WTC11 (cell line): Measurements from ENCODE around the gene OR51D1. TPM values are rescaled to one million over a fixed set of nuclear protein-coding genes. Genes with fewer than 3 reads are reported as not detected.

Experiments
- ATAC-seq: fragments of 200-7000 bp; cut with Tn5 transposase; 2 replicates; pipeline ENCODE4 v1.10.0; 2021; ENCODE audit warnings: mild to moderate bottlenecking, moderate library complexity
- CTCF ChIA-PET: fragments of 300-600 bp; sonication (Branson Sonifier 250); formaldehyde crosslinking; loops from one replicate; lab custom pipeline; 2021; ENCODE audit warnings: antibody characterized with exemption; lab: Charles Lee
- POLR2A ChIA-PET: fragments of 350-600 bp; sonication (Branson Sonifier 250); formaldehyde crosslinking; loops from one replicate; lab custom pipeline; 2021; ENCODE audit warnings: antibody characterized with exemption; lab: Charles Lee
- DNase-seq: peaks from one replicate; pipeline ENCODE4 v3.0.0; 2021; ENCODE audit warnings: low spot score
- H3K27ac Mint-ChIP-seq: 2 replicates; pipeline ENCODE4 v1.8.0; 2021; ENCODE audit warnings: mixed read lengths
- H3K27me3 Mint-ChIP-seq: 2 replicates; pipeline ENCODE4 v1.8.0; 2021; ENCODE audit warnings: low read depth, mild to moderate bottlenecking, moderate library complexity, mixed read lengths
- H3K36me3 Mint-ChIP-seq: 2 replicates; pipeline ENCODE4 v1.8.0; 2021; ENCODE audit warnings: mixed read lengths
- H3K4me1 Mint-ChIP-seq: 2 replicates; pipeline ENCODE4 v1.8.0; 2022; ENCODE audit warnings: mixed read lengths
- H3K4me3 Mint-ChIP-seq: 2 replicates; pipeline ENCODE4 v1.8.0; 2021; ENCODE audit warnings: mild to moderate bottlenecking, moderate library complexity, mixed read lengths
- H3K9me3 Mint-ChIP-seq: 2 replicates; pipeline ENCODE4 v1.8.0; 2021; ENCODE audit warnings: mixed read lengths
- CBFB ChIP-seq: sonication (generic); formaldehyde crosslinking; IDR thresholded peaks from 2 replicates; pipeline ENCODE4 v1.8.1; 2022; ENCODE audit warnings: mild to moderate bottlenecking, low read depth, missing genetic modification reagents
- EMX1 ChIP-seq: fragments of 250-450 bp; sonication (Bioruptor Pico); IDR thresholded peaks from 2 replicates; pipeline ENCODE4 v1.8.0; 2021; ENCODE audit warnings: mild to moderate bottlenecking
- GRHL2 ChIP-seq: fragments of 250-450 bp; sonication (Bioruptor Pico); IDR thresholded peaks from 2 replicates; pipeline ENCODE4 v1.8.0; 2022; ENCODE audit warnings: mild to moderate bottlenecking, moderate library complexity; ENCODE audit not compliant: insufficient replicate concordance, severe bottlenecking
- IRF2 ChIP-seq: sonication (generic); formaldehyde crosslinking; IDR thresholded peaks from 2 replicates; pipeline ENCODE4 v1.8.0; 2022; ENCODE audit warnings: low read depth, missing genetic modification reagents, borderline replicate concordance
- NR1H2 ChIP-seq: sonication (generic); formaldehyde crosslinking; IDR thresholded peaks from 2 replicates; pipeline ENCODE4 v1.9.0; 2021; ENCODE audit warnings: mild to moderate bottlenecking, moderate library complexity, missing genetic modification reagents
- OVOL2 ChIP-seq: fragments of 250-450 bp; sonication (Bioruptor Pico); IDR thresholded peaks from 2 replicates; pipeline ENCODE4 v1.9.0; 2021; ENCODE audit warnings: mild to moderate bottlenecking, borderline replicate concordance
- SMAD3 ChIP-seq: sonication (generic); formaldehyde crosslinking; IDR thresholded peaks from 2 replicates; pipeline ENCODE4 v1.8.0; 2022; ENCODE audit warnings: missing genetic modification reagents, mild to moderate bottlenecking, borderline replicate concordance
- SOX15 ChIP-seq: fragments of 250-450 bp; sonication (Bioruptor Pico); IDR thresholded peaks from 2 replicates; pipeline ENCODE4 v1.9.0; 2021; ENCODE audit warnings: mild to moderate bottlenecking
- TCF7 ChIP-seq: sonication (generic); formaldehyde crosslinking; IDR thresholded peaks from 2 replicates; pipeline ENCODE4 v1.8.0; 2022; ENCODE audit warnings: mild to moderate bottlenecking, low read depth, missing genetic modification reagents, moderate library complexity
- TEAD4 ChIP-seq: sonication (generic); formaldehyde crosslinking; IDR thresholded peaks from 2 replicates; pipeline ENCODE4 v1.8.0; 2022; ENCODE audit warnings: mild to moderate bottlenecking, missing genetic modification reagents
- TP53 ChIP-seq: sonication (generic); formaldehyde crosslinking; IDR thresholded peaks from 2 replicates; pipeline ENCODE4 v1.8.1; 2023; ENCODE audit warnings: mild to moderate bottlenecking, missing genetic modification reagents
- ZNF138 ChIP-seq: sonication (generic); formaldehyde crosslinking; conservative IDR thresholded peaks from 2 replicates; pipeline ENCODE4 v1.8.1; 2022; ENCODE audit warnings: mild to moderate bottlenecking, moderate library complexity, missing genetic modification reagents
- ZNF219 ChIP-seq: sonication (generic); formaldehyde crosslinking; IDR thresholded peaks from 2 replicates; pipeline ENCODE4 v1.8.0; 2023; ENCODE audit warnings: missing genetic modification reagents, mild to moderate bottlenecking, borderline replicate concordance
- ZNF232 ChIP-seq: sonication (generic); formaldehyde crosslinking; IDR thresholded peaks from 2 replicates; pipeline ENCODE4 v1.8.0; 2022; ENCODE audit warnings: mild to moderate bottlenecking, missing genetic modification reagents
- ZNF416 ChIP-seq: fragments of 250-450 bp; sonication (Bioruptor Pico); IDR thresholded peaks from 2 replicates; pipeline ENCODE4 v1.9.0; 2021; ENCODE audit warnings: mild to moderate bottlenecking, inconsistent platforms
- total RNA-seq: library from RNA; stranded (reverse); gene quantifications from 3 replicates; pipeline ENCODE4 v1.2.3, GENCODE V29; 2021
- TF ChIP-seq, protein P1 (sequence below): sonication (generic); formaldehyde crosslinking; IDR thresholded peaks from 2 replicates; pipeline ENCODE4 v1.8.1; 2022; ENCODE audit warnings: mild to moderate bottlenecking, missing genetic modification reagents, moderate library complexity, borderline replicate concordance
- TF ChIP-seq, protein P2 (sequence below): sonication (generic); formaldehyde crosslinking; IDR thresholded peaks from 2 replicates; pipeline ENCODE4 v1.8.0; 2022; ENCODE audit warnings: mild to moderate bottlenecking, missing genetic modification reagents
- TF ChIP-seq, protein P3 (sequence below): fragments of 250-450 bp; sonication (Bioruptor Pico); conservative IDR thresholded peaks from 2 replicates; pipeline ENCODE4 v1.9.0; 2021; ENCODE audit warnings: mild to moderate bottlenecking
- TF ChIP-seq, protein P4 (sequence below): sonication (generic); formaldehyde crosslinking; IDR thresholded peaks from 2 replicates; pipeline ENCODE4 v1.8.0; 2023; ENCODE audit warnings: missing genetic modification reagents, mild to moderate bottlenecking, borderline replicate concordance
- TF ChIP-seq, protein P5 (sequence below): sonication (generic); formaldehyde crosslinking; IDR thresholded peaks from 2 replicates; pipeline ENCODE4 v1.8.0; 2022; ENCODE audit warnings: missing genetic modification reagents

The OR51D1 gene
- total RNA-seq, 1 experiment from 2014 or later = not detected

DNA sequence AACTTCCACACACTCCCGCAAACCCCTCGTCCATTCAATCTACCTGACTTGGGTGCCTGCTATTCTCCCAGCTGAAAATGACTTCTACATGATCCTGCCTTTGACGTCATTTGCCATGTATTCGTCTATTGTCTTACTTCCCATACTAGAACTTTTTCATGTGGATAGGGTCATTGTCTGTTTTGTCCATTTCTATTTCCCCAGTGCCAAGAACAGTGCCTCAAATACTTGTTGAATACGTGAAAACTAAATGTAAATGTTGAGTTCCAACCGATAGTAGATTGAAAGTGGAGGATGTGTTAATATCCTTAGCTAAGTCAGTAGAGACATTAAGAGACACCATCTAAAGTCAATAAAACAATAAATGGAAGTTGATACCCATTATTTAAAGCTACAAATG lies 30.2 kb upstream of the OR51D1 start:
- peaks cover 5% of the 10 kb centered on the region for H3K36me3 Mint-ChIP-seq
- ATAC-seq (no peak), DNase-seq (no peak)
- TF ChIP-seq, protein P1, sequence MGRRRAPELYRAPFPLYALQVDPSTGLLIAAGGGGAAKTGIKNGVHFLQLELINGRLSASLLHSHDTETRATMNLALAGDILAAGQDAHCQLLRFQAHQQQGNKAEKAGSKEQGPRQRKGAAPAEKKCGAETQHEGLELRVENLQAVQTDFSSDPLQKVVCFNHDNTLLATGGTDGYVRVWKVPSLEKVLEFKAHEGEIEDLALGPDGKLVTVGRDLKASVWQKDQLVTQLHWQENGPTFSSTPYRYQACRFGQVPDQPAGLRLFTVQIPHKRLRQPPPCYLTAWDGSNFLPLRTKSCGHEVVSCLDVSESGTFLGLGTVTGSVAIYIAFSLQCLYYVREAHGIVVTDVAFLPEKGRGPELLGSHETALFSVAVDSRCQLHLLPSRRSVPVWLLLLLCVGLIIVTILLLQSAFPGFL (CRISPR knock-in tag) = no peak
- TF ChIP-seq ZNF416 (CRISPR knock-in tag) (no peak), ZNF232 (CRISPR knock-in tag) (no peak), CBFB (CRISPR knock-in tag) (no peak), SMAD3 (CRISPR knock-in tag) (no peak), TP53 (no peak), TEAD4 (CRISPR knock-in tag) (no peak), SOX15 (CRISPR knock-in tag) (no peak), IRF2 (CRISPR knock-in tag) (no peak), NR1H2 (CRISPR knock-in tag) (no peak)
- TF ChIP-seq, protein P2, sequence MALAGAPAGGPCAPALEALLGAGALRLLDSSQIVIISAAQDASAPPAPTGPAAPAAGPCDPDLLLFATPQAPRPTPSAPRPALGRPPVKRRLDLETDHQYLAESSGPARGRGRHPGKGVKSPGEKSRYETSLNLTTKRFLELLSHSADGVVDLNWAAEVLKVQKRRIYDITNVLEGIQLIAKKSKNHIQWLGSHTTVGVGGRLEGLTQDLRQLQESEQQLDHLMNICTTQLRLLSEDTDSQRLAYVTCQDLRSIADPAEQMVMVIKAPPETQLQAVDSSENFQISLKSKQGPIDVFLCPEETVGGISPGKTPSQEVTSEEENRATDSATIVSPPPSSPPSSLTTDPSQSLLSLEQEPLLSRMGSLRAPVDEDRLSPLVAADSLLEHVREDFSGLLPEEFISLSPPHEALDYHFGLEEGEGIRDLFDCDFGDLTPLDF (CRISPR knock-in tag) = no peak
- TF ChIP-seq, protein P3, sequence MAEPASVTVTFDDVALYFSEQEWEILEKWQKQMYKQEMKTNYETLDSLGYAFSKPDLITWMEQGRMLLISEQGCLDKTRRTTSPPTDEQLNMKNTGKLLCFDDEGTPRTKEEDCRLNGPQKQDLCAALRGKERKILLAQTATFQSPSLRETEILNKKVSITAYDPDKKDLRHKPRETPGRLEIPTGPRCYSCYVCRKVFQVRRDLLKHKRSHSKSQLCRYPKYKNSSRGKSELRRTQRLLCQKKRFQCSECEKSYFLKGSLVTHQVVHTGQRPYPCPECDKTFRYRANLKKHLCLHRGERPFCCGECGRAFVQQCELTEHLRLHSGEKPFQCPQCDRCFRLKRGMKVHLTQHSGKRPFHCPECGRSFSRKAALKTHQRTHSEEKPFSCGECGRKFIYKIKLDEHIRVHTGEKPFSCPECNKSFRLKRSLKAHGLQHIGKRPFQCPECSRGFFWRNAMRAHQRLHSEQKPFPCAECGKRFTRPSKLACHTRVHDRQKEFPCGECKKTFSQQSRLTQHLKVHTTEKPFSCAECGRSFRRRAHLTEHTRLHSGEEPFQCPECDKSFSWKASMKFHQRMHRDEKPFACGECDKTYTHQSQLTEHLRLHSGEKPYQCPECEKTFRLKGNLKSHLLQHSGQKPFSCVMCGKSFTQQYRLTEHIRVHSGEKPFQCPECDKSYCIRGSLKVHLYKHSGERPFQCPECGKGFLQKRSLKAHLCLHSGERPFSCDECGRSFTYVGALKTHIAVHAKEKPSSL (CRISPR knock-in tag) = no peak
- peaks cover 9% of the 10 kb centered on the region for H3K4me1 Mint-ChIP-seq
- H3K4me3 Mint-ChIP-seq = peak overlapping the region; percentile 77
- peaks cover 6% of the 10 kb centered on the region; the same call in 1 of the 2 replicates for H3K9me3 Mint-ChIP-seq
- ChIA-PET CTCF (interaction anchor here (1.0 to 2.7 kb wide), 4 partner anchors 30 to 420 kb away, joined by 3 to 18 read pairs (median 10); partner anchors contain the start of gene OR51D1), POLR2A (no interaction called here)
- H3K27ac Mint-ChIP-seq = peak overlapping the region; percentile 24; the same call in 1 of the 2 replicates
- peaks cover 15% of the 10 kb centered on the region for H3K27me3 Mint-ChIP-seq

DNA sequence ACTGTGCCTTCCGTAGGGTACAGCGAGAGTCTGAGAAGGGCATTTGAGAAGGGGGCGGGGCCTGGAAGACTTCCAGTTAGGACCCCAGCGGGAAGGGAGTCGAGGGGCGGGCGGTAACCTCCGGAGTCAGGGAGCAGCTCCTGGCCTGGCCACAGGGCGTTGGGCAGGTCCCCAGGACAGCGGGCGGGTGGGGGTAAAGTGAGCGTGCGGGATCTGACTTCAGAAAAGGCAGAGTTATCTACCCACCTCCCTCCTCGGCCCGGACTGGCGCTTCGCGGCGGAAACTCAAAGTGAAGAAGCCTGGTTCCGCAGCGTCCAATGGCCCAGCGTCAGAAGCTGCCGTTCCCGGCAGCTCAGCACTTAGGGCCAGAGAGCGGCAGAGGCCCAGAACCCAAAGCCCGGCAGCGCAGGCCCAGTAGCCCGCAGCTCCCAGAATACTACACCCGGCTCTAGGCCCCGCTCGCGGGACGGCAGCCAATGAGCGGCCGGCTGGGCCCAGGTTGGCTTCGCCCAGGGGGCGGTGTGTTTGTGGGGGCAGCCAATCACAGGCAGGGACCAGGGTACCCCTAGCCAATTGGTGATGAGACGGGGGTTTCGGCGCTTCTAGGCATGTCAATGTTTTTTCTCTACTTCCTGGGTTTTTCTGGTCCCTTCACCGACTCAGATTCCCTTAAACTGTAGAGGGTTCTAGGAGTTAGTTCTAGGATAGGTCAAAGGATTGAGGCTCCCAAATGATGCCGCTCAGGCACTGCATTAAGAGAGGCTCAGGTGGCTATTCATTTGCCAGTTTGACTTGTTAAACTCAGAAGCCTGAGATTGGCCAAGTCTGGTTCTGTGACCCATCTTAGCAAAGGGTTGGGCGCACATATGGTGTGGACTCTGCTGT lies 29.3 kb upstream of the OR51D1 start, which contains the start of gene TRIM68:
TRIM68 (minus strand) TSS at position 451 of the 886 bp plus-strand sequence. CDS start 2,727 bp downstream, outside the sequence.
- H3K36me3 Mint-ChIP-seq = no peaks in the 10 kb centered on the region; the same call in 1 of the 2 replicates
- H3K4me1 Mint-ChIP-seq = peaks cover 9% of the 10 kb centered on the region
- peak within 1 kb of the TSS; percentile 45 for H3K27ac Mint-ChIP-seq
- H3K4me3 Mint-ChIP-seq = peak within 1 kb of the TSS; percentile 77
- ChIA-PET CTCF (interaction anchor here (0.6 to 2.7 kb wide), 6 partner anchors 10 to 421 kb away, joined by 3 to 18 read pairs (median 5); partner anchors contain the start of gene OR51D1), POLR2A (interaction anchor here (0.7 to 1.0 kb wide), 3 partner anchors 9 to 1201 kb away, joined by 3 read pairs; no protein-coding TSS in a partner anchor)
- peaks cover 6% of the 10 kb centered on the region; the same call in 1 of the 2 replicates for H3K9me3 Mint-ChIP-seq
- peak; percentile 95 for DNase-seq
- ATAC-seq = peak; percentile 98
- peaks cover 19% of the 10 kb centered on the region for H3K27me3 Mint-ChIP-seq
- no peak for TF ChIP-seq GRHL2
- TF ChIP-seq, protein P4, sequence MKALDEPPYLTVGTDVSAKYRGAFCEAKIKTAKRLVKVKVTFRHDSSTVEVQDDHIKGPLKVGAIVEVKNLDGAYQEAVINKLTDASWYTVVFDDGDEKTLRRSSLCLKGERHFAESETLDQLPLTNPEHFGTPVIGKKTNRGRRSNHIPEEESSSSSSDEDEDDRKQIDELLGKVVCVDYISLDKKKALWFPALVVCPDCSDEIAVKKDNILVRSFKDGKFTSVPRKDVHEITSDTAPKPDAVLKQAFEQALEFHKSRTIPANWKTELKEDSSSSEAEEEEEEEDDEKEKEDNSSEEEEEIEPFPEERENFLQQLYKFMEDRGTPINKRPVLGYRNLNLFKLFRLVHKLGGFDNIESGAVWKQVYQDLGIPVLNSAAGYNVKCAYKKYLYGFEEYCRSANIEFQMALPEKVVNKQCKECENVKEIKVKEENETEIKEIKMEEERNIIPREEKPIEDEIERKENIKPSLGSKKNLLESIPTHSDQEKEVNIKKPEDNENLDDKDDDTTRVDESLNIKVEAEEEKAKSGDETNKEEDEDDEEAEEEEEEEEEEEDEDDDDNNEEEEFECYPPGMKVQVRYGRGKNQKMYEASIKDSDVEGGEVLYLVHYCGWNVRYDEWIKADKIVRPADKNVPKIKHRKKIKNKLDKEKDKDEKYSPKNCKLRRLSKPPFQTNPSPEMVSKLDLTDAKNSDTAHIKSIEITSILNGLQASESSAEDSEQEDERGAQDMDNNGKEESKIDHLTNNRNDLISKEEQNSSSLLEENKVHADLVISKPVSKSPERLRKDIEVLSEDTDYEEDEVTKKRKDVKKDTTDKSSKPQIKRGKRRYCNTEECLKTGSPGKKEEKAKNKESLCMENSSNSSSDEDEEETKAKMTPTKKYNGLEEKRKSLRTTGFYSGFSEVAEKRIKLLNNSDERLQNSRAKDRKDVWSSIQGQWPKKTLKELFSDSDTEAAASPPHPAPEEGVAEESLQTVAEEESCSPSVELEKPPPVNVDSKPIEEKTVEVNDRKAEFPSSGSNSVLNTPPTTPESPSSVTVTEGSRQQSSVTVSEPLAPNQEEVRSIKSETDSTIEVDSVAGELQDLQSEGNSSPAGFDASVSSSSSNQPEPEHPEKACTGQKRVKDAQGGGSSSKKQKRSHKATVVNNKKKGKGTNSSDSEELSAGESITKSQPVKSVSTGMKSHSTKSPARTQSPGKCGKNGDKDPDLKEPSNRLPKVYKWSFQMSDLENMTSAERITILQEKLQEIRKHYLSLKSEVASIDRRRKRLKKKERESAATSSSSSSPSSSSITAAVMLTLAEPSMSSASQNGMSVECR (CRISPR knock-in tag) = peak; percentile 35; the same call in 1 of the 2 replicates
- no peak for TF ChIP-seq ZNF138 (CRISPR knock-in tag)
- TF ChIP-seq OVOL2 = no peak
- no peak for TF ChIP-seq TCF7
- TF ChIP-seq ZNF219 (CRISPR knock-in tag) = no peak
- TF ChIP-seq, protein P5, sequence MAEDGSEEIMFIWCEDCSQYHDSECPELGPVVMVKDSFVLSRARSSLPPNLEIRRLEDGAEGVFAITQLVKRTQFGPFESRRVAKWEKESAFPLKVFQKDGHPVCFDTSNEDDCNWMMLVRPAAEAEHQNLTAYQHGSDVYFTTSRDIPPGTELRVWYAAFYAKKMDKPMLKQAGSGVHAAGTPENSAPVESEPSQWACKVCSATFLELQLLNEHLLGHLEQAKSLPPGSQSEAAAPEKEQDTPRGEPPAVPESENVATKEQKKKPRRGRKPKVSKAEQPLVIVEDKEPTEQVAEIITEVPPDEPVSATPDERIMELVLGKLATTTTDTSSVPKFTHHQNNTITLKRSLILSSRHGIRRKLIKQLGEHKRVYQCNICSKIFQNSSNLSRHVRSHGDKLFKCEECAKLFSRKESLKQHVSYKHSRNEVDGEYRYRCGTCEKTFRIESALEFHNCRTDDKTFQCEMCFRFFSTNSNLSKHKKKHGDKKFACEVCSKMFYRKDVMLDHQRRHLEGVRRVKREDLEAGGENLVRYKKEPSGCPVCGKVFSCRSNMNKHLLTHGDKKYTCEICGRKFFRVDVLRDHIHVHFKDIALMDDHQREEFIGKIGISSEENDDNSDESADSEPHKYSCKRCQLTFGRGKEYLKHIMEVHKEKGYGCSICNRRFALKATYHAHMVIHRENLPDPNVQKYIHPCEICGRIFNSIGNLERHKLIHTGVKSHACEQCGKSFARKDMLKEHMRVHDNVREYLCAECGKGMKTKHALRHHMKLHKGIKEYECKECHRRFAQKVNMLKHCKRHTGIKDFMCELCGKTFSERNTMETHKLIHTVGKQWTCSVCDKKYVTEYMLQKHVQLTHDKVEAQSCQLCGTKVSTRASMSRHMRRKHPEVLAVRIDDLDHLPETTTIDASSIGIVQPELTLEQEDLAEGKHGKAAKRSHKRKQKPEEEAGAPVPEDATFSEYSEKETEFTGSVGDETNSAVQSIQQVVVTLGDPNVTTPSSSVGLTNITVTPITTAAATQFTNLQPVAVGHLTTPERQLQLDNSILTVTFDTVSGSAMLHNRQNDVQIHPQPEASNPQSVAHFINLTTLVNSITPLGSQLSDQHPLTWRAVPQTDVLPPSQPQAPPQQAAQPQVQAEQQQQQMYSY (CRISPR knock-in tag) = peak; percentile 57
- 0 out of 2 replicates have a peak, but pooled peaks have one; percentile 29 for TF ChIP-seq ZNF416 (CRISPR knock-in tag)
- no peak for TF ChIP-seq TEAD4 (CRISPR knock-in tag)
- no peak for TF ChIP-seq SOX15 (CRISPR knock-in tag)
- no peak for TF ChIP-seq EMX1
- no peak for TF ChIP-seq SMAD3 (CRISPR knock-in tag)
